Smooth muscle cell (in vitro differentiated cells): ENCODE measurements around the gene FOXP1. TPM values are rescaled to one million over a fixed set of nuclear protein-coding genes. Genes with fewer than 3 reads are reported as not detected.

ENCODE experiments used
- DNase-seq: peaks from one replicate; lab custom pipeline; 2025; ENCODE audit not compliant: unreplicated experiment; lab: John Stamatoyannopoulos, UW
- H2AFZ ChIP-seq: fragments of 200-600 bp; sonication (generic); 2 replicates; pipeline ENCODE4 v1.6.0; 2016; ENCODE audit warnings: antibody characterized with exemption, low read depth, mild to moderate bottlenecking
- H3F3A ChIP-seq: fragments of 200-600 bp; sonication (generic); 2 replicates; pipeline ENCODE4 v1.6.0; 2017; ENCODE audit warnings: antibody characterized with exemption, low read depth
- H3K27ac ChIP-seq: fragments of 200-600 bp; sonication (generic); 2 replicates; pipeline ENCODE4 v1.5.1; 2016; ENCODE audit warnings: low read depth, mild to moderate bottlenecking
- H3K27me3 ChIP-seq: fragments of 200-600 bp; sonication (generic); 2 replicates; pipeline ENCODE4 v1.6.1; 2016; ENCODE audit warnings: low read depth, mild to moderate bottlenecking
- H3K36me3 ChIP-seq: fragments of 200-600 bp; sonication (generic); 2 replicates; pipeline ENCODE4 v1.5.1; 2016; ENCODE audit warnings: low read depth
- H3K4me1 ChIP-seq: fragments of 200-600 bp; sonication (generic); 2 replicates; pipeline ENCODE4 v1.5.1; 2016; ENCODE audit warnings: low read depth
- H3K4me2 ChIP-seq: fragments of 200-600 bp; sonication (generic); 2 replicates; pipeline ENCODE4 v1.6.0; 2016; ENCODE audit warnings: mild to moderate bottlenecking
- H3K4me3 ChIP-seq: fragments of 200-600 bp; sonication (generic); 2 replicates; pipeline ENCODE4 v1.5.1; 2016; ENCODE audit warnings: mild to moderate bottlenecking
- H3K79me2 ChIP-seq: fragments of 200-600 bp; sonication (generic); 2 replicates; pipeline ENCODE4 v1.6.0; 2016; ENCODE audit warnings: low read depth, mild to moderate bottlenecking
- H3K9ac ChIP-seq: fragments of 200-600 bp; sonication (generic); 2 replicates; pipeline ENCODE4 v1.6.0; 2016; ENCODE audit warnings: low read depth
- H3K9me3 ChIP-seq: fragments of 200-600 bp; sonication (generic); replicated peaks from 2 replicates; pipeline ENCODE4 v1.5.1; 2016; ENCODE audit warnings: low read depth
- H4K20me1 ChIP-seq: fragments of 200-600 bp; sonication (generic); 2 replicates; pipeline ENCODE4 v1.6.0; 2016; ENCODE audit warnings: low read depth
- WGBS: methylation state at CpG from one replicate; pipeline ENCODE4 v1.1.7; 2016; ENCODE audit warnings: low lambda C conversion rate; 5-methylcytosine and 5-hydroxymethylcytosine counted together
- polyA plus RNA-seq: library from polyadenylated mRNA; unstranded; fragments of >200 nt; fragmentation: Nextera tagmentation; extraction: Ambion mirVana; gene quantifications from 2 replicates; pipeline ENCODE4 v1.2.1, GENCODE V29; 2016
- total RNA-seq: library from RNA; depleted of rRNA; stranded (reverse); fragments of >200 nt; gene quantifications from 2 replicates; pipeline ENCODE4 v1.2.3, GENCODE V29; 2014
- TF ChIP-seq, protein P1 (sequence below): fragments of 200-600 bp; sonication (generic); IDR thresholded peaks from 2 replicates; pipeline ENCODE4 v1.5.1; 2017; ENCODE audit warnings: borderline replicate concordance, mild to moderate bottlenecking, antibody characterized with exemption; ENCODE audit not compliant: insufficient read depth, poor library complexity, severe bottlenecking

FOXP1 gene
- total and polyA plus RNA-seq, 2 experiments from 2014 or later = 40.9 to 68.0 TPM

DNA sequence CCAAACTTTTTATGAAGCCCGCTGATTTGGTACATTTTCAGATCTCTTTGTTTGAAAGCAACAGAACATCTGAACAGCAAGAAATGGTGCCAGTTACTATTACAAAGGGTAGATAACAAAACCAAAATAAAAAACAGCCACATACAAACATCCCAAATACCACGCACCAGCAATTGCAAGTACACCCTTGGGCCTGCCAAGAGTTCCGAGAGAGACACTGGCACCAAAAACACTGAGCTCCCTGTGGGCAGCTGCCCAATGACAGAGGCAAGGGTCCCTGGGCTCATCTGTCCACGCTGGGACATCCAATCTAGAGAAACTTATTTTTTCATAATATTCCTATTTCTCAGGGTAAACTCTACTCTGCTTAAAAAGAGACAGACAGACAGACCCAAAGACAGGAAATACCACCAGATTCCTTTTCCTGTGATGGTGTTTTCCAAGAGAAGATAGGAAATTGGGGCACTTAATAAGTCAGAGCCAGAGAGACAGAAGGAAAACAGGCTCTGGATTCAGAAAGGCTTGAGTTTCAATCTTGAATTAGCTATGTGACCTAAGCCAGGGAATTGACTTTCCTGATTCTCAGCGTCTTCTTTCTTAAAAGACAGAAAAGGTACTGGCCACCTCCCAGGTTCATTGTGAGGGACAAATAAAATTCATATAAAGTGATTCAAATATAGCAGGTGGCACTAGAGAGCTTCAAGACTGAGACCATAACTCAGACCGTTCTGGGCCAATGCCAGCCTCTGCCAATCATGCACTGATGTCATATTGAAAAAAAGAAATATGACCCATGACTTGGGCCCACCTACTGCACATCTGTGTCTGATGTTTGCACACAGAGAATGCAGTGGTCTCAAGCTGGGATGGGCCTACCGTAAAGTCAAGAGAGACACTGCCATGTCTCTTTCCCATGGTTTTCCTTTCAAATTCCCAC is 61.3 kb downstream of the FOXP1 start:
- 80% methylated on average over 7 of the region's 7 CpGs for WGBS

DNA sequence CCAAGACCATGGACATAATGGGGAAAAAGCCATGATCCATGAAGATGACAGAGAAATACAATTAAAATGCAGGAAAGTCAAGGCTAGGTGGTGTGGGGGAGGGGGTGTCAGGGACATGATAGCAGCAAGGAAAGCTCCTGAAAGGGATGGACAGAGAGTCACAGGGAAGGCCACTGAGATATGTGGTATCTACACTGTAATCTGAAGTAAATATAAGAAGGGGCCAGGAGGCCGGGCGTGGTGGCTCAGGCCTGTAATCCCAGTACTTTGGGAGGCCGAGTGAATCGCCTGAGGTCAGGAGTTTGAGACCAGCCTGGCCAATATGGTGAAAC is 62.5 kb downstream of the FOXP1 start:
- Histone ChIP-seq H3K79me2 (peaks cover 21% of the 10 kb centered on the region), H3K27me3 (no peaks in the 10 kb centered on the region), H3K4me2 (peak overlapping the region; percentile 15), H3K4me3 (no peak overlapping the region), H3K9me3 (no peaks in the 10 kb centered on the region), H3K27ac (peak overlapping the region; percentile 72), H2AFZ (no peak overlapping the region), H3K9ac (no peak overlapping the region), H3K36me3 (no peaks in the 10 kb centered on the region), H3K4me1 (peaks cover 12% of the 10 kb centered on the region), H4K20me1 (no peaks in the 10 kb centered on the region), H3F3A (peaks cover 3% of the 10 kb centered on the region)
- TF ChIP-seq, protein P1, sequence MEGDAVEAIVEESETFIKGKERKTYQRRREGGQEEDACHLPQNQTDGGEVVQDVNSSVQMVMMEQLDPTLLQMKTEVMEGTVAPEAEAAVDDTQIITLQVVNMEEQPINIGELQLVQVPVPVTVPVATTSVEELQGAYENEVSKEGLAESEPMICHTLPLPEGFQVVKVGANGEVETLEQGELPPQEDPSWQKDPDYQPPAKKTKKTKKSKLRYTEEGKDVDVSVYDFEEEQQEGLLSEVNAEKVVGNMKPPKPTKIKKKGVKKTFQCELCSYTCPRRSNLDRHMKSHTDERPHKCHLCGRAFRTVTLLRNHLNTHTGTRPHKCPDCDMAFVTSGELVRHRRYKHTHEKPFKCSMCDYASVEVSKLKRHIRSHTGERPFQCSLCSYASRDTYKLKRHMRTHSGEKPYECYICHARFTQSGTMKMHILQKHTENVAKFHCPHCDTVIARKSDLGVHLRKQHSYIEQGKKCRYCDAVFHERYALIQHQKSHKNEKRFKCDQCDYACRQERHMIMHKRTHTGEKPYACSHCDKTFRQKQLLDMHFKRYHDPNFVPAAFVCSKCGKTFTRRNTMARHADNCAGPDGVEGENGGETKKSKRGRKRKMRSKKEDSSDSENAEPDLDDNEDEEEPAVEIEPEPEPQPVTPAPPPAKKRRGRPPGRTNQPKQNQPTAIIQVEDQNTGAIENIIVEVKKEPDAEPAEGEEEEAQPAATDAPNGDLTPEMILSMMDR = no peak
- 88% methylated on average over 4 of the region's 4 CpGs for WGBS
- DNase-seq = no peak

More for the DNA sequence above, 61.3 kb downstream of the FOXP1 start:
- peaks cover under 1% of the 10 kb centered on the region for H3F3A ChIP-seq
- no peaks in the 10 kb centered on the region for H3K27me3 ChIP-seq
- no peaks in the 10 kb centered on the region for H4K20me1 ChIP-seq
- peak overlapping the region; percentile 96 for H3K27ac ChIP-seq
- H3K4me1 ChIP-seq = peaks cover 12% of the 10 kb centered on the region
- H3K4me3 ChIP-seq = no peak overlapping the region
- no peak for DNase-seq
- H3K4me2 ChIP-seq = no peak overlapping the region
- H3K9me3 ChIP-seq = no peaks in the 10 kb centered on the region
- H3K36me3 ChIP-seq = no peaks in the 10 kb centered on the region
- H3K79me2 ChIP-seq = peaks cover 19% of the 10 kb centered on the region
- no peak overlapping the region for H3K9ac ChIP-seq
- no peak overlapping the region for H2AFZ ChIP-seq
- TF ChIP-seq, protein P1 = no peak

DNA sequence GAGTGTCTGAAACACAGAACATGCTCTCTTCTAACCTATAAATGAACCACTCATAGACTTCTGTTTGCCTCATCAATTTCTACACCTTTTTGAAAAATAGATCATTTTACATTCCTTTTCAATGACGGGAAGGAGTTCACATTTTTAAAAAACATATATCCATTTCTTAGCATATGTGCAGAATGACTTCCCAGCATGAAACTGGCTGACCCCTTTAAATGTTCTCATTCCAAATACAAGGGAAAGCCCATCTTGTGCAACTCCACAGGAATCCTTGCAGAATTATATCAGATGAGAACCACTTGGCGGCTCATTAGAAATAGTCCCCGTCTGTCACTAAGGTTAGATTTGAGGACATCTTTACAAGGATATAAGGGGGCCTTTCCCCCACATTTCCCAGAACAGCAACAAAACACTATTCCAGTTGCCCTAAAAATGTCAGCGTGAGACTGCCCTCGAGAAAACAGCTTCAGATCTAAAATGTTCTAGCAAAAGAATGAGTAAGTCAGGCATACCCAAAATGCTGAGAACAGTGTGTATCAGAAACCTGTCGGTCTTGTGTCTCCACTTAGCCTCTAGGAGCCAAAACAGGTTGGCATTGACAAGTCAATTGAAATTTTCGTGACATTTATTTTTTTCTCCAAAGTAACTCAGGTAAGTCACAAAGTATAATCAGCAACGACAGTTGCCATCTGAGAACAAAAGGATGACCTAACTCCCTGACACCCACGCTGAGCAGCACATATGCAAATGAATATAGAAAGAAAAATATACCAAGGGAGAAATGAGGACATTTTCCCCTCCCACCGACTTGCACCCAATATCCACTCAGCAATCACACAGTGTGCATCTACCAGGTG is 63.1 kb downstream of the FOXP1 start:
- DNase-seq = no peak
- Histone ChIP-seq H3K4me1 (peaks cover 12% of the 10 kb centered on the region), H3K4me3 (no peak overlapping the region), H4K20me1 (no peaks in the 10 kb centered on the region), H3K9me3 (no peaks in the 10 kb centered on the region), H2AFZ (no peak overlapping the region), H3K27me3 (no peaks in the 10 kb centered on the region), H3K27ac (peak overlapping the region; percentile 72), H3K9ac (no peak overlapping the region), H3F3A (peaks cover 3% of the 10 kb centered on the region), H3K4me2 (peak overlapping the region; percentile 57), H3K36me3 (no peaks in the 10 kb centered on the region), H3K79me2 (peaks cover 24% of the 10 kb centered on the region)
- WGBS = 69% methylated on average over 10 of the region's 10 CpGs
- TF ChIP-seq, protein P1 = no peak
